Cardiac muscle cell (in vitro differentiated cells and primary cell): ENCODE data around the gene GPHA2. TPM values are rescaled to one million over a fixed set of nuclear protein-coding genes. Genes with fewer than 3 reads are reported as not detected.
A peak's percentile ranks its signal among the peaks of the same experiment; 100 is the strongest.

Source experiments
- DNase-seq, 2 donors: peaks; one replicate each; pipeline versions ENCODE4 v3.0.0 to v3.0.0-alpha.2; 2010 to 2017; ENCODE audit warnings: low read depth in 1 of 2, low spot score in 1 of 2
- H3K27ac ChIP-seq: fragments of 200-600 bp; sonication (generic); 2 replicates; pipeline ENCODE4 v1.5.1; 2016
- H3K27me3 ChIP-seq: fragments of 200-600 bp; sonication (generic); 2 replicates; pipeline ENCODE4 v1.6.0; 2016; ENCODE audit warnings: control low read depth
- H3K36me3 ChIP-seq: fragments of 200-600 bp; sonication (generic); 2 replicates; pipeline ENCODE4 v1.5.1; 2016; ENCODE audit warnings: control low read depth
- H3K4me1 ChIP-seq: fragments of 200-600 bp; sonication (generic); 2 replicates; pipeline ENCODE4 v1.8.1; 2017; ENCODE audit warnings: low read depth, mild to moderate bottlenecking, mixed run types
- H3K4me3 ChIP-seq: fragments of 200-600 bp; sonication (generic); 2 replicates; pipeline ENCODE4 v1.5.1; 2016; ENCODE audit warnings: mild to moderate bottlenecking
- H3K9me3 ChIP-seq: fragments of 200-600 bp; sonication (generic); 2 replicates; pipeline ENCODE4 v1.5.1; 2017; ENCODE audit warnings: low read depth, mild to moderate bottlenecking, control low read depth
- CTCF ChIP-seq: IDR thresholded peaks from 2 replicates; pipeline ENCODE4 v1.5.1; 2012; ENCODE audit warnings: low read depth, mild to moderate bottlenecking, low read length
- polyA plus RNA-seq: library from polyadenylated mRNA; unstranded; fragments of >200 nt; fragmentation: Nextera tagmentation; extraction: Ambion mirVana; gene quantifications from 2 replicates; pipeline ENCODE4 v1.2.1, GENCODE V29; 2016
- total RNA-seq: library from RNA; depleted of rRNA; stranded (reverse); fragments of >200 nt; gene quantifications from 2 replicates; pipeline ENCODE4 v1.2.3, GENCODE V29; 2016

GPHA2 gene
- total and polyA plus RNA-seq, 2 experiments from 2014 or later = 0.60 TPM; not detected in 1

DNA sequence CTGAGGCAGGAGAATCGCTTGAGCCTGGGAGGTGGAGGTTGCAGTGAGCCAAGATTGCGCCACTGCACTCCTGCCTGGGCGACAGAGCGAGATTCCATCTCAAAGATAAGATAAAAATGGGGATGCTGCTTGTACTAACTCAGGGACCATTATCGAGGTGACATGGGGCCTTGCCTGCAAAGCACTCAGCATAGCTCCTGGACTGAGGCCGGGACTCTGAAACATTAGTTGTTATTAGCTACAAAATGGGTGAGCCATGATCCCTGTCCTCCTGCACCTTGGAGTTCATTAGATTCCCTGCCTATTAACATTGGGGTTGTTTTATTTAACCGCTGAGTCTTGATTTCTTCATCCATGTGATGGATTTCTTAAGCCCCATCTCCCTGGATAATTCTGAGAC lies 6.1 kb downstream of the GPHA2 start:
- peaks cover 12% of the 10 kb centered on the region for H3K36me3 ChIP-seq
- H3K9me3 ChIP-seq = no peaks in the 10 kb centered on the region
- no peak for DNase-seq
- peaks cover 4% of the 10 kb centered on the region for H3K4me1 ChIP-seq
- H3K4me3 ChIP-seq = no peak overlapping the region
- no peak for TF ChIP-seq CTCF
- H3K27me3 ChIP-seq = no peaks in the 10 kb centered on the region
- no peak overlapping the region for H3K27ac ChIP-seq

- Histone ChIP-seq H3K4me3 (no peak overlapping the region), H3K9me3 (no peaks in the 10 kb centered on the region), H3K27me3 (no peaks in the 10 kb centered on the region), H3K27ac (no peak overlapping the region), H3K4me1 (peaks cover 4% of the 10 kb centered on the region), H3K36me3 (peaks cover 12% of the 10 kb centered on the region)
- DNase-seq = no peak
- TF ChIP-seq CTCF = no peak
Measured at GRCh38 chr11:64928957-64929356, 6.7 kb downstream of the GPHA2 start.

- H3K27me3 ChIP-seq = no peaks in the 10 kb centered on the region
- H3K36me3 ChIP-seq = peaks cover 12% of the 10 kb centered on the region
- no peaks in the 10 kb centered on the region for H3K9me3 ChIP-seq
- no peak overlapping the region for H3K27ac ChIP-seq
- no peak for DNase-seq
- no peak for TF ChIP-seq CTCF
- peaks cover 8% of the 10 kb centered on the region for H3K4me1 ChIP-seq
- H3K4me3 ChIP-seq = no peak overlapping the region
Measured at GRCh38 chr11:64926689-64927088, 9.0 kb downstream of the GPHA2 start.

DNA sequence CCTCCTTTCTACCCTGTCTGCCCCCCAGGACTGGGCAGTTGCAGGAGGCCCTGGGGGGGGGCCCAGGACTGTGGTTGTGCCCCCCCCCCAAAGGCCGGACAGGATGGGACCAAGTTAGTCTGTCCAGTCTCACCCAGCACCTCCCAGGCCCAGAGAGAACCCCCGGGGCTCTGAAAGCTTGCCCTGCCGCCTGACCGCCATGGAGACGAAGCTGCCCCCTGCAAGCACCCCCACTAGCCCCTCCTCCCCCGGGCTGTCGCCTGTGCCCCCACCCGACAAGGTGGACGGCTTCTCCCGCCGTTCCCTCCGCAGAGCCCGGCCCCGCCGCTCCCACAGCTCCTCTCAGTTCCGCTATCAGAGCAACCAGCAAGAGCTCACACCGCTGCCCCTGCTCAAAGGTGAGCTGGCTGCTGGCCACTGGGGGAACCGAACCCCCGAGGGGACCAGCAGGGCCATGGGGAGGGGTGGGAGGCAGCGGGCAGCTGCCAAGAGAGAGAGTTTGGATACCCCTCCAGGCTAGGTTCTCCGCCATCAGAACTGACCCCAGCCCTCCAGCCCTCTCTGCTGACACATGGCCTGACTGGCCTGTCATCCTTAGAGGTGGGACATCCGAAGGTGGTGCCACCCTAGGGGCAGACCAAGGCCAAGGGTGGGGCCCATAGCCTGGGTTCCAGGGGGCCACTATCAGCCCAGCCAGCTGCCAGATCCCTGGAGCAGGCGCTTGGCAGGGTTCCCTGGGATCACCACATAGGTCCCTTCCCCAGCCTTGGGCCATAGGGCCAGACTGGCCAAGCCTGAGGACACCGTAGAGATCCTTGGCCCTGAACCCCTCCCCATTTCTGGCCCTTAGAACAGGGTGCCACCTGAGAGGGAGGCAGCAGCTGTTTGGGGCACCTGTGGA lies 9.9 kb downstream of the GPHA2 start:
- Histone ChIP-seq H3K9me3 (no peaks in the 10 kb centered on the region), H3K4me1 (peaks cover 8% of the 10 kb centered on the region), H3K27me3 (no peaks in the 10 kb centered on the region), H3K4me3 (peak overlapping the region; percentile 95), H3K27ac (no peak overlapping the region), H3K36me3 (peaks cover 6% of the 10 kb centered on the region)
- TF ChIP-seq CTCF = no peak
- no peak for DNase-seq

DNA sequence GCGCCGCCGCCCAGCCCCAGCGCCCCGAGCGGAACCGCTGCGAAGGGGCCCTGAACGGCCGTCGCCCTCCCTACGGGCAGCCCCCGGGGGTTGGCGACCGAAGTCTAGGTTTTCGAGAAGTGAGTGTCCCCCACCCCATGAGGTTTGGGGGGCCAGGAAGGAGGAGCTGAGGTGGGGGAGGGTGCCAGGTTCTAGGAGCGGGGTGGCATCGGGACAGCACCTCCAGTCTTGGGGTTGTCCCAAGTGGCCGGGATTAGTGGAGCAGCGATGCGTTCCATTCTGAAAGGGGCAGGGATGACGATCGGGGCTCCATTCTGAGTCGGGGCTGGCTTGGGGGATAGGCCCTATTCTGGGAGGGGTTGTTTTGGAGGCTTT lies 10.8 kb downstream of the GPHA2 start:
- Histone ChIP-seq H3K27me3 (no peaks in the 10 kb centered on the region), H3K4me1 (peaks cover 8% of the 10 kb centered on the region), H3K9me3 (no peaks in the 10 kb centered on the region), H3K27ac (no peak overlapping the region), H3K4me3 (peak overlapping the region; percentile 95), H3K36me3 (no peaks in the 10 kb centered on the region)
- DNase-seq = no peak
- no peak for TF ChIP-seq CTCF
